ENCODE data around the gene ASPRV1. TPM values are rescaled to one million over a fixed set of nuclear protein-coding genes. Genes with fewer than 3 reads are reported as not detected.

ASPRV1 gene
- total RNA-seq, 1 experiment from 2014 or later: 1.1 TPM

DNA sequence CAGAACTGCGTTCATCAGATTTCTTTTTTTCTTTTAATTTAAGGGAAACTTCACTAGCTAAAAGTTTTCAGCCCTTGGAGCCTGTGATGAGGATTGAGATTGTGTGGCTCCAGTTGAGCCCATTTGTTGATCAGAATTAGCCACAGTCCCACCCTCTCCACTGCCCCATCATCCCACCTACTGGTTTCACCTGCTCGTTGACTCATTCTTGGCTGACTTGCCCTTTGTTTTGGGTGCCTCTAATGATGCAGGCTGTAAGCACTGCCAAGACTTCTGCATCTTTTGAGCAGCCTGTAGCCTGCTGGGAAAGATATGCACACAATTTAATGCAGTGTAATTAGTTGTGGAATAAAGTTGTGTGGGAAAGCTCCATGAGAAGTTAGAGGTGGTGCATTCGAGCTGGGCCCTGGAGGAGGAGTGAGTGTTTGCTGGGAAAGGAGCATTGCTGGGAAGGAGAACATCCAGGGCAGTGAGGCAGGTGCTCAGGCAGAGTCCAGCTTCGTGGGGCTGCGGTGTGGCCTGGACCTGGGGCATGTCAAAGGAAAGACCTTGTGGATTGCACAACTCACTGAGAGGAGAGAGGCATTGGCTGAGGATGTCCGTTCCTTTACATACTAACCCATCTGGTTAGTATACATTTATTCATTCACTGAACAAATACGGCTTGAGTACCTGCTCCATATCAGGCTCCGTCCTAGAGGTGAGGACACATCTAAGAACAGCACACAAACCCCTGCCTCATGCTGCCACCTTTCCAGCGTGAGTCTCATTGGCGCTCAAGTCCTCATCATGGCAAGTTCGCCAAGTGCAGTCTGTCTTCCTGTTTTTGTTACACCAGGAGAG is 18.2 kb downstream of the ASPRV1 start:
- DNase-seq (ENCODE audit: low spot score): peak; percentile 8

DNA sequence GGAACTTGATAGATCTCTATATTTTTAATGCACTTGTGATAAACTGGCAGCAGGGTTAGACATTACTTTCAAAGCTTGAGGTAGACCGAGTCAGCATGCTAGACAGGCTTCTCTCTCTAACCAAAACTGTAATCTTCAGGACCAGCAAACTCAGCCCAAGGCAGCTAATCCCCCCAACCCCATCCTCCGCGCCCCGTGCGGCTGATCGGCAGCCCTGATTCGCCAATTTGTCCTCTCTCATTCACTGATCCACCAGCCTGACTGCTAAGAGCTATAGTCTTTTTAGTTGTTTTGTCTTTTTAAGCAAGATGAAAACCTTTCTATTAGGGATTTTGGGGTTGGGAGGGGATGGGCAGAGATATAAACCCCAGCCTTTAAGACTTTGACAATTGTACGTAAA is 20.7 kb downstream of the ASPRV1 start:
- DNase-seq (ENCODE audit: low spot score): no peak

DNA sequence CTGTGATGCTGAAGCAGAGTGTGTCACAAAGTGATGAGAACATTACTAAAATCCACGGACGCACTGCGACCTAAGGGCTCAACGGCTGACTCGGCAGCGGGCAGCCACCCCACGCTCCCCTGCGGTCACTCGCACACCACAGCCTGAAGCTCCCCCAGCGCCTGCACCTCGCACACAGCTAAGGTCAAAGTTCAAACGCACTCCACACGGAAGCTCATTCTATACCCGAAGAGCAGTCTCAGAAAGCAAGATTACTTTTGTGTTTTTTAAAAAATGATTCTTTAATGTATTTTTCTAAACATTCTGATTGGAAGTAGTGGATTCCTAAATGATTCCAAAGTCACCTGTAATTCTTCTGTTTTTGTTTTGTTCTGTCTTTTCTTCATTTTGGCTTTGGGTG is 21.7 kb downstream of the ASPRV1 start:
- no peak for DNase-seq (ENCODE audit: low spot score)

DNA sequence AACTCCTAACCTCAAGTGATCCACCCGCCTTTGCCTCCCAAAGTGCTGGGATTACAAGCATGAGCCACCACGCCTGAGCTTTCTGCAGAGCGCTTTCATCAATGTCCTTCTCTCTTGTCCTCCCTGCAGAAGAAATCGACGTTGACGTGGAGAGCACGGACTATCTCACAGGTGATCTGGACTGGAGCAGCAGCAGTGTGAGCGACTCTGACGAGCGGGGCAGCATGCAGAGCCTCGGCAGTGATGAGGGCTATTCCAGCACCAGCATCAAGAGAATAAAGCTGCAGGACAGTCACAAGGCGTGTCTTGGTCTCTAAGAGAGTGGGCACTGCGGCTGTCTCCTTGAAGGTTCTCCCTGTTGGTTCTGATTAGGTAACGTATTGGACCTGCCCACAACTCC is 23.5 kb downstream of the ASPRV1 start:
- DNase-seq (ENCODE audit: low spot score): no peak

DNA sequence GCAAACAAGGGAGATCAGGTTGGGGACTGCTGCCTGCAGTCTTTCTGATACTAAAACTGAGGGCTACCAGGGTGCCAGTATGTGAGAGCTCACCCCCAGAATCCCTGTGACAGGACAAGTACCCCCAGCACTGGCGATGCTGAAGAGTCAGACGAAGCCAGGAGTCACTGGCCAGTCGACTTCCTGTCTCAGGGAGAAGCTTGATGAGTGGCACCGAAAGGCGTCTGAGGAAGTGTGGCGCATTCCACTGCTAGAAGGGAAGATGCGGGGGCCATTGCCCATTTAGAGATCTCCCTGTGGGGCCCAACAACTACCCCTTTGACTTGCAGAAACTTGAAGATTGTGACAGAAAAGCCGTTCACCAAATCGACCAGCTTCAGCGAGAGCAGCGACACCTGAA is 24.5 kb downstream of the ASPRV1 start:
- DNase-seq (ENCODE audit: low spot score): no peak

DNA sequence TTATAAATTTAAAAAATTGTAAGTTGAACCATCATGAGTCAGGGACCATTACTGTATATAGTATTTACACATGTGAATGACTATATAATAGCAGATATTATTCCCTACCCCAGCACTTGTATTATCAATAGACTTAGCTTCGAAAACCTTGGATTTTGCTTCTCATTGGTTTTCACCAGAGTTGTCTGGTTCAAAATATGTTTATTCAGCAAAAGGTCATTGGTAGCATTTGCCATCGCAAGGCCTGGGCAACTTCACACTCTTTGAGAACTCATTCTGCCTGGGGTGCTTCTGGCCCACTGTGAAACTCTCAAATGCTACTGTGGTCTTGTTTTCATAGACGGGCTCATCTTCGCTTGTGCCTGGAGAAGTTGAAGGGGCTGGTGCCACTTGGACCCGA is 26.4 kb downstream of the ASPRV1 start:
- DNase-seq (ENCODE audit: low spot score): no peak

DNA sequence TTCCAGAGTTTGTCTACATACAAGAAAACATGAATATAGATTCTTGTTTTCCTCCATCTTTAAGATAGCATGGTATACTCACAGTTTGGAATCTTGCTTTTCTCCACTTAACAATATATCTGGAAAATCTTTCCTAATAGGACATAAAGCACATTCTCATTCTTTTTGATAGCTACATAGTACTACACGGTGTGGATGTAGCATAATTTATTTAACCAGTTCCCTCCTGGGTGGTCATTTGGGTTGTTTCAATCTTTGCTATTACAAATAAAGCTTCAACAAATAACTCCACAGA is 26.9 kb downstream of the ASPRV1 start:
- DNase-seq (ENCODE audit: low spot score): no peak

DNA sequence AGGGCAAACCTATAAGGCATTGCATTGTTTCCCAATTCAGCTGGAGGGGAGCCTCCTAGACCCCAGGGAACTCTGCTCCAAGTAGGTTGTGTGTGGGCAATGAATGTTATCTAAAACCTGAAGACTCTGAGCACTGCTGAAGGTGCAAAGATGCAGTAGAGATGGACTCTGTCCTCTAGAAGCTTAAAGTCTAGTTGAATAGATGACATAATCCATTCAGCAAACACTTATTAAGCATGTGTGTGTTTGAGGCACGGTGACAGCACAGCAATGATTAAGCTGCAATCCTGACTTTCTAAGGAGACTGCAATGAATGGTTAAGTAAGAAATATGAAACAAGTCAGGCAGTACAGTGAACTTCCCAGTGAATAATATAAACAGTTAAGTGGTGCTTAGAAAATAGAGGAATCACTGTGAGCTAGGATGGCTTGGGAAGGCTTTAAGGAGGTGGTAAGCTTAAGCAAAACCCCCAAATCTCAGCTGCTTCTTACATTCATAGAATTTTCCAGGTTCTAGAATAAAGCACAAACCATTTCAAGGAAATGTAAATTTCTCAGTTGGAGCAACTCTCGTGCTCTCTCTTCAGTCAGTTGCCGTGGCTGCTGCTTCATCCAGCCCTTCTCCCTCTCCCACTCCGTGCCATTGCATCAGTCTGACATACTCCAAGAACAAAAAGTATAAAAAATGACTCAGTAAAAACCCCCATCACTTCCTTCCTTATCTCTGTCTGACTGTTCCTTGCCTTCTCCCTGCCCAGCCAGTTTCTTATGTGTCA is 27.4 kb downstream of the ASPRV1 start:
- peak; percentile 16 for DNase-seq (ENCODE audit: low spot score)

DNA sequence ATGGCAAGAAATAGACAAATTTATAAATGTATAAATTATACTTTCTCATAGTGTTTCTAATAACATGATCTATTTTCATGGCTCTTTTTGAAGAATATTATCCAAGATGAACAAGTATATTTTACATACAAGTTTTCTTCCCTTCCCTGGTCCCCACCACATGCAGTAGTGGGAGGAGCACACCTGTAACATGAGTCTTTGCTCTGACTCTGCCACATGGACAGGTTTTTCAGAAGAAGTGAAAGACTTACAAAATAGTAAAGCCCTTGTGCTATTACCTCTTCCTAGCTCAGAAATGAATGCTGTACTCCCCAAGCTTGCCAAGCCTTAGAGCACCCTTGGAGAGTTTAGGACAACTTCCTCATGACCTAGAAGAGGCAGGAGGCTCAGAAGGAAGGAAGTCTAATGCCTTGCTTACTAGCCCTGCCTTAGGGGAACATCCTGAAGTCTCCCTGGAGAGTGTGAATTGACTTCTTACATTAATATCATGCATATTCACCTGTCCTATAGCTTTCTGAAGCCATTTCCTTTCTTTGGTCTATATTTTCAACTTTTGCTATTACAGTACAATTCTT is 28.1 kb downstream of the ASPRV1 start:
- no peak for DNase-seq (ENCODE audit: low spot score)

DNA sequence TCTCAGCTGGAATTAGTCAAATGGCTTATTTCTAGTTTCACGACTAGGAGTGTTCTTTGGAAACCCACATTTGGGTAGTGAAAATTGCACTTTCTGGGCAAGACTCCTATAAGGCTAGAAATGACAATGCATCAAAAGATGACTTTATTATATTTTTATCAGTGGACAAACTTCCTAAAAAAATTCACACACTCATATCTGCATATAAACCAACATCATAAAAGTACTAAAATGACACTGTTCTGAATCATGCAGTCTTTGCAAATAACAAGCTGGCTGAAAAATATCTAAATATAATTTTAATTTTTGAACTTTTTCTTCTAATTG is 28.9 kb downstream of the ASPRV1 start:
- DNase-seq (ENCODE audit: low spot score): no peak

DNA sequence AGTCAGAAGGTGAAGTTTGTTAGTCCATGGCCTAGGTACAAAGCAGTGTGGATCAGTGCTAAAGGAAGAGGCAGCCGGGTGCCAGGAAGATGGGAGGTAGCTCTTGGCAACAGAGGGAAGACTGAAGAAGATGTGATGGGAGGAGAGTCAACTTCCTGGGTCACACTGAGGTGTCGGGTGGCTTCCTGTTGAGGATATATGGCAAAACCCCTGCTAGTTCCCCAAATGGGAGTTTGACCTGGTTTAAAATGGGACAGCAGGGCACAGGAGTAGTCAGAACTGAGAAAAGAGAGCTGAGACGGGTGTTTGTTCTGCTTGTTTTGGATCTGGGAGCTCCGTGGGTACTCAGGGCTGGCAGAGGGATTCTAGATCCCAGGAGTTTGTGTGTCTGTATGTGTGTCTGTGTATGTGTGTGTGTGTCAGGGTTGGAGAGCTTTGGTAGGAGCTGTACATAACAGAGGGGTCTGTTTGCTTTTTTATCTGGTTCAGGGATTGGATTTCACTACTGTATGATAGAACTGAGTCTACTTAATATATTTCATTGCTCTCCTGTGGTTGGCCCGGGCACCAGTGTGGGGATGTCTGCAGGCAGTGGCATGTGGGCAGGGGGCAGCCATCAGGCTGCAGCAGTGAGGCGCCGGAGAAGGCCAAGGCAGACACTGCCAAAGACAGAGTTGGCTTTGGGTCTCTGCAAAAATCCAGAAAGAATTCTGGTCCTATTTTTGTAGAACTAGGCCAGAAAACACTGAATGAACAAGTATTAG is 29.4 kb downstream of the ASPRV1 start:
- DNase-seq (ENCODE audit: low spot score): no peak

DNA sequence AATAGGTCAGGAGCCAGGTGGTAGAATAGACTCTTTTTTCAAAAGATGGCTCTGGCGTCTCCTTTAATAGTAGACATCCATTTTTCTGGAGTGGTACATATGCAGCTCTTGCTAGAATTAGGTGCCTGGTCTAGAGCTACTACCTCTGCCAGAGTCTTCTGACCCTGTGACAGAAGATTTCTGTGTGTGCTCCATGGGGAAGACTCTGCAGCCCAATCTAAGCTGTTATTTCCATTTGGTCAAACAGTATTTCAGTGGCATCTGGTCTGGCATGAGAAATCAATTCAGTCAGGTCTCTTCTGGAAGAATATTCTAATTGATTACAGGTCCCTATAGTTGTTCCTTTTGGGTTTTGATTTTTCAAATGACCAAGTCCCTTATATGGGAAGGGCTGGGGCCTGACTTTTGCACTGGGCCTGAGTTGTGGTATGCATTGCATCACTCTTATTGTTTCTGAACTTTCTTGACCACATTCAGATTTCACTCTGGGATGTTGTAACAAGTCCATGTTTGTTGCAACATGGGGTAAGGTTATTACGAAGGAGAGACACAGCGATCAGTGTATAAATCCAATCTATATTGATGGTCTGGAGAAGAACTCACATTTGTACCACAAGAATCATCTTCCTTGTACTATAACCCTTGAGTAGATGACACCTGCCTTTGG is 34.4 kb downstream of the ASPRV1 start:
- no peak for DNase-seq (ENCODE audit: low spot score)

DNA sequence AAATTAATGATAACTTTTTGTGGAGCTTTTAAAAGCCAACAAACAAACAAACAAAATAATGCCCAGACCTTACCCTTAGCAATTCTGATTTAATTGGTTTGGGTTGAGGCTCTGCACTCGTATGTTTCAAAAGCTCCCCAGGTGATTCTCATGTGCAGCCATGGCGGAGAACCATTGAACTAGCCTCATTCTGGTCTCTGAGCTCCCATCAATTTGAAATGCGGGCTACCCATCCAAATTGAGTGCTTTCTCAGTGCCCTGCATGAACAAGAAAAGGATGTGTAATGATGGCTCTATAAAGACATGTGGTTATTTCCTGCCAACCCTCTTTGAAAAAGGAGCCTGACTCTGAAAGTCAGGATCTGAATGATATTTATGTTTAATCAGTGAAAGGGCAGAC is 38.3 kb downstream of the ASPRV1 start:
- DNase-seq (ENCODE audit: low spot score): no peak

DNA sequence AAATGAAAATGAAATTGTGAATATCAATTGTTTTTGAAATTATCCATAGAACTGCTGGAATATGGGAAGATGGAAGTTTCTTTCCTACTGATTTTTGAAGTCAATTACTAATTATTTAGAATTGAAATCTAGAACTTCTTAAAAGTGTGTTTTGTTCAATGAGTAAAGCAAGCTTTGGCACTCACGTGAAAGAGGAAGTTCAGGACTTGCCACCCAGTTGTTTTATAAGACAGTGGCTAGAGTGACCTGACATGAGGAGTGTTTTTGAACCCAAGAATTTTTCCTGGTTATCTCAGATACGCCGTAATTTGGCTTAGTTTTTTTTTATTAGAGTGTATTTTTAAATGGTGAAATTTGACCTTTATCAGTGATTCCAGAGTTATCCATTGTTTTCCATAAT is 43.0 kb downstream of the ASPRV1 start:
- DNase-seq (ENCODE audit: low spot score): no peak

DNA sequence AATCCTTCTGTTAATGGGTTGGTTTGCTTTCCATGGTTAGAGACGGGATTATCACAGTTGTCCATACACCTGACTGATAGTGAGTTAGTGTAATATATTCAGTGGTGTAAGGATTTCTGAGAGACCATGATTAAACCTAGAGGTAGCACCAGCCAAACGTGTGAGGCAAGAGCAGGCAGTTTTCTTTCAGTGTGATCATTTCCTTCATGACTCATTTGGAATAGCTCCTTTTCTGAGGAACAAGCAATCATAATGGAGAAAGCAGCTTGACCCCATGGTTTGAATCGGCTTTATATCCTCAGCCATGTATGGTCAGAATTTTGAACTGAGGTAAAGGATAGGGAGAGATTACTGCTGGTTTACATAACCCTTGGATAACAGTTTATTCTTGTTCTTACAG is 43.6 kb downstream of the ASPRV1 start:
- no peak for DNase-seq (ENCODE audit: low spot score)

DNA sequence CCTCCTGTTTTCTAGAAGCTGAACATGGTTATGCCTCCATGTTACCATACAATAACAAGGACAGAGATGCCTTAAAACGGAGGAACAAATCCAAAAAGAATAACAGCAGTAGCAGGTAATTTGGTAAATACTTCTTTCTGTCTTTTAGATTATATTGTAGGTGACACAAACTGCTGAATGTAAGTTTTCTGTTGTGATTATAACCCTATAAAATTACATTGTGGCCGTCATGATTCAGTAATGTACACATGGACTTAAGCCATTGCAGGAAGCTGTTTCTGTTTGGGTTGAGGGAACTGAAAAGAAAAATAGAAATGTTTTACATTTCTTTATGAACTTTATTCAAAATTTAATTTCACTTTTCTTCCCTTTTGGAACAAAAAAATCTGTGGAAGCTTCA is 45.3 kb downstream of the ASPRV1 start:
- DNase-seq (ENCODE audit: low spot score): no peak

DNA sequence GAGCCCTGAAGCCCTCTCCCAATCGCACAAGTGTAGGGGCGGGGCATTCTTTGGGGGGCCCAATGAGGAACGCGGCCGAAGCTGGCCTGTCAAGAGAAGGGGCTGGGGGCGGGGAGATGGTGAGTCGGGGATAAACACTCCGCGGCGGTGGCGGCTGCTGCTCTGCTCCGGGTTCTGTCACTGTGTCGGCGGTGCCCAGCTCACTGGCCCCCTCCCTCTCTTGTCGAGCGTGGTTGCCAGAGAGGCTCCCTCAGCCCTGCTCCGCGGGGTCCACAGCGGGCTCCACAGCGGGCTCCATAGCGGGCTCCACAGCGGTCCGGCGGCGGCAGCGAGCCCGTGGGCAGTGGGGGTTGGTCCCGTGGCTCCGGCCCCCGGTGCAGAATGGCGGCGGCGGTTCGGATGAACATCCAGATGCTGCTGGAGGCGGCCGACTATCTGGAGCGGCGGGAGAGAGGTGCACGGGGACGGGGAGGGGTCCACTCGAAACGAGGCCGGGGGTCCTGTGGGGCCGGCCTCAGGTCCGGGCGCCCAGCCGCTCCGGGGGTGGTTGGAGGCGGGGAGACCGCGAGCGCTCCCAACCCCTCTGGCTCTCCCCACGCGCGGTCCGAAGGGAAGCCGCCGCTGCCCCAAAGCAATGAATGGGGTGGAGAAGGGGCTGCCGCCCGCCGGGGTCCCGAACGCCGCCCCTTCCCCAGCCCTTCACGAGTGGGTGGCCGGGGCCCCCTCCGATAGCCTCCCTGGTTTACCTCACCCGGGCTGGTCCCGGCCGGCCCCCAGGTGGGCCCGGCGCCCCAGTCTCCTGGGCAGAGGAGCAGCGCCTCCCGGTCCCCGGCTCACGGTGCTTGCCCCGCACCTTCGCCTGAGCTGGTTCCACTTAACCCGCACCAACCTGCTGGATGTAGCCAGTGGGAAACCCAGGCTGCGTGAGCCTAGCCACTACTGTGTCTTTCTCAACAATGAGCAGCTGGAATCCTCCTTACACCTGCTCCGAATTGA is 46.2 kb downstream of the ASPRV1 start, which contains the start of gene MXD1:
MXD1 (plus strand) TSS at position 160 of the 996 bp plus-strand sequence; CDS start at position 382, 222 bp downstream.
- no peak for DNase-seq (ENCODE audit: low spot score)

DNA sequence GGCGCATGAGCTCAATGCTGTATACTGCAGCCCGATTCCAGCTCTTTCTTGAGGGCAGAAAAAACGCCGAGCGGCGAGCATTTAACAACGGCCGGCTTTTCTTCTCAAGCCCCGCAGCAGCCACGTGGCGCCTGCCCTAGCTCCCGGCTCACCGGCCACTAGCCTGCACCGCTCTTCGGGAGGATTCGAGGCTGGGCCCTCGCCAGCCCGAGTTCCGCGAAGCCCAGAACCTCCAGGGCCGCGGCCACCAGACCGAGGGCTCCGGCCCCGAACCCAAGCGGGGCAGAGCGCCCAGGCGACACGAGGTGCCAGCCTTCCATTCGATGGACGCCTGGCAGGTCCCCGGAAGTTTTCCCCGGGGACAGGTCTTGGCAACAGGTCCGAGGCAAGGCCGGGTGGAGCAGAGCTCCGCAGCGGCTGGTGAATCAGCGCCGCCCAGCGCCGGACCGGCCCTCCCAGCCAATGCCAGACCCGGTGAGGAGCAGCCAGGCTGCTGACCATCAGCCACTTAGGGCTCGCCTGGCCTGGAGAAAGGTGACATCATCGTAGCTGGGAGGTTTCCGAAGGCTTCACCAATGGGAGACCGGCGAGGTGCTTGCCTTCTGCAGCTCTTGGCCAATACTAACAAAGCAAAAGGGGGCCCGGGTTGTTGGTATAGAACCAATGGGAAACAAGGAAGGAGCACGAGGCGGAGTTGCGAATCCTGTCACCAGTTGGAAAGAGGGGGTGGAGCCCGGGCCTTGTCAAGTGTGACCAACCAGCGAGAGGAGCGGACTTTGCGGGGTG is 47.1 kb downstream of the ASPRV1 start:
- DNase-seq (ENCODE audit: low spot score): peak; percentile 99

DNA sequence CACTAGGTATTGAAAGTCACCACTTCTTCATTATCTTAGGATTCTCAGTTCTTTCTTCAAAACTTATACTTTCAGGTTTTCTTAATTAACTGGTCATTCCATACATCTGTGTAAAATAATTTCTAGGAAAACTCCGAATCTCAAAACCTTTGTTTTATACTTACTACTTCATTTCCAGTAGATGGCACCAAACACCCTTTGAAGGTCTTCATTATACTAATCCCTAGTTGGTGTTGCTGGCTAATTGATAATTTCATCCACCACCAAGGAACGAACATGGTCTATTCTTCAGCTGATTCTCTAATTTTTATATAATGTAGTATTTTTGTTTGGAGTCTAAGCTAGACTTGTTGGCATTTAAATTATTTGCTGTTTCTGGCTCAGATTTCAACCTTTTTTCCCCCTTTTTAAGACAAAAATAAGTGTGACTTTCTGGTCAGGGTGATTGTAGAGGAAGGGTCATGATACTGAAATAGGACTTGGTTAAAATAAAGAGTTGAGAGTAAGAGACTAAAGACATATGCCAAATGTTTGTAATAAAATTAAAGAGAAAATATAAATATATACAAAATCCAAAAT is 49.4 kb downstream of the ASPRV1 start:
- DNase-seq (ENCODE audit: low spot score): peak; percentile 60
